Loucy (cell line): Measurements from ENCODE around the gene FOS.

Experiments
- H2AFZ ChIP-seq: fragments of 200-600 bp; sonication (generic); 2 replicates; pipeline ENCODE4 v1.6.0; 2016; ENCODE audit warnings: antibody characterized with exemption, mild to moderate bottlenecking, low read length, moderate library complexity
- H3F3A ChIP-seq: fragments of 200-600 bp; 2 replicates; pipeline ENCODE4 v1.6.0; 2016; ENCODE audit warnings: antibody characterized with exemption, low read depth, mild to moderate bottlenecking
- H3K27me3 ChIP-seq: fragments of 200-600 bp; sonication (generic); 2 replicates; pipeline ENCODE4 v1.6.1; 2014; ENCODE audit warnings: low read length, mild to moderate bottlenecking; ENCODE audit not compliant: insufficient read depth, poor library complexity, severe bottlenecking
- H3K36me3 ChIP-seq: fragments of 200-600 bp; sonication (generic); 2 replicates; pipeline ENCODE4 v1.6.1; 2016; ENCODE audit warnings: low read length; ENCODE audit not compliant: insufficient read depth
- H3K4me1 ChIP-seq: fragments of 200-600 bp; sonication (generic); 2 replicates; pipeline ENCODE4 v1.5.1; 2014; ENCODE audit warnings: low read length, mild to moderate bottlenecking; ENCODE audit not compliant: insufficient read depth, poor library complexity, severe bottlenecking
- H3K4me2 ChIP-seq: fragments of 200-600 bp; sonication (generic); 2 replicates; pipeline ENCODE4 v1.6.0; 2014; ENCODE audit warnings: antibody characterized with exemption, low read length, low read depth, mild to moderate bottlenecking; ENCODE audit not compliant: poor library complexity, severe bottlenecking
- H3K4me3 ChIP-seq: fragments of 200-600 bp; sonication (generic); 2 replicates; pipeline ENCODE4 v1.5.1; 2014; ENCODE audit warnings: low read length, mild to moderate bottlenecking, mixed read lengths; ENCODE audit not compliant: poor library complexity, severe bottlenecking
- H3K79me2 ChIP-seq: fragments of 200-600 bp; sonication (generic); 2 replicates; pipeline ENCODE4 v1.6.1; 2014; ENCODE audit warnings: low read length; ENCODE audit not compliant: insufficient read depth
- H3K9ac ChIP-seq: fragments of 200-600 bp; sonication (generic); 2 replicates; pipeline ENCODE4 v1.6.0; 2014; ENCODE audit warnings: mild to moderate bottlenecking, low read depth, low read length, moderate library complexity; ENCODE audit not compliant: poor library complexity, severe bottlenecking
- H3K9me2 ChIP-seq: fragments of 200-600 bp; sonication (generic); replicated peaks from 2 replicates; pipeline ENCODE4 v1.6.1; 2016; ENCODE audit warnings: low read depth, low read length, mixed read lengths
- H3K9me3 ChIP-seq: fragments of 200-600 bp; sonication (generic); 2 replicates; pipeline ENCODE4 v1.6.1; 2014; ENCODE audit warnings: mild to moderate bottlenecking, antibody characterized with exemption, low read length, low read depth; ENCODE audit not compliant: insufficient read depth
- H4K20me1 ChIP-seq: fragments of 200-600 bp; sonication (generic); 2 replicates; pipeline ENCODE4 v1.6.0; 2014; ENCODE audit warnings: antibody characterized with exemption, low read length, mild to moderate bottlenecking; ENCODE audit not compliant: insufficient read depth, poor library complexity, severe bottlenecking
- EZH2phosphoT487 ChIP-seq: fragments of 200-600 bp; IDR thresholded peaks from 2 replicates; pipeline ENCODE4 v1.6.1; 2018; ENCODE audit warnings: antibody characterized with exemption, mild to moderate bottlenecking, moderate library complexity, borderline replicate concordance
- TF ChIP-seq, protein P1 (sequence below): fragments of 200-600 bp; sonication (generic); conservative IDR thresholded peaks from 2 replicates; pipeline ENCODE4 v1.5.1; 2014; ENCODE audit warnings: mild to moderate bottlenecking, antibody characterized with exemption, low read length

Gene FOS

DNA sequence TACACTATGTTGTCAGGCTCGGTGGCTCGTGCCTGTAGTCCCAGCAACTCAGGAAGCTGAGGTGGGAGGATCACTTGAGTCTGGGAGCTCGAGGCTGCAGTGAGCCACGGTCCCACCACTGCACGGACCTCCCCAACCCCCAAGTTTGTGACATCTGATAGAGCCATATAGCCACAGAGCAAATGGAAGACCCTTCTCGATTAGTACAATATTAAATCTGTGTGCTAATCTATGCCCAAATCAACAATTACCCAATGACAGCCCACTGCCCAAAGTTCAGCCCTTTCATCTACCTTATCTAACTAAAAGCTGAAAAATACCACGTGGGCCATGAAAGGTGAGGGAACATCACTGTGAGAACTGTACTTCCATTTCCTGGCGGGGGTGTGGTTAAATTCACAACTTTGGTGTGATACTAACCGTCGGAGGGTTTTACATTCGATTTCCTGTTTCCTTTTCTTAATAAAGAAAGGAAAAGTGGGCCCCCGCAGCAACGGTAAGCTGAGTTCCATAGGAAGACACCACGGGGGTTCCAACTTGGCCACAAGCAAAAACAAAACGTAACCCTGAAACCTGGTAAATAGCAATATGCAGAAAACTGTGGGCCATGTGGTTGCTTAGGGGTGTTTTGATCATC, 31.2 kb upstream of the FOS start:
- H3F3A ChIP-seq, result peaks cover 28% of the 10 kb centered on the region
- no peak for TF ChIP-seq EZH2phosphoT487
- TF ChIP-seq, protein P1, sequence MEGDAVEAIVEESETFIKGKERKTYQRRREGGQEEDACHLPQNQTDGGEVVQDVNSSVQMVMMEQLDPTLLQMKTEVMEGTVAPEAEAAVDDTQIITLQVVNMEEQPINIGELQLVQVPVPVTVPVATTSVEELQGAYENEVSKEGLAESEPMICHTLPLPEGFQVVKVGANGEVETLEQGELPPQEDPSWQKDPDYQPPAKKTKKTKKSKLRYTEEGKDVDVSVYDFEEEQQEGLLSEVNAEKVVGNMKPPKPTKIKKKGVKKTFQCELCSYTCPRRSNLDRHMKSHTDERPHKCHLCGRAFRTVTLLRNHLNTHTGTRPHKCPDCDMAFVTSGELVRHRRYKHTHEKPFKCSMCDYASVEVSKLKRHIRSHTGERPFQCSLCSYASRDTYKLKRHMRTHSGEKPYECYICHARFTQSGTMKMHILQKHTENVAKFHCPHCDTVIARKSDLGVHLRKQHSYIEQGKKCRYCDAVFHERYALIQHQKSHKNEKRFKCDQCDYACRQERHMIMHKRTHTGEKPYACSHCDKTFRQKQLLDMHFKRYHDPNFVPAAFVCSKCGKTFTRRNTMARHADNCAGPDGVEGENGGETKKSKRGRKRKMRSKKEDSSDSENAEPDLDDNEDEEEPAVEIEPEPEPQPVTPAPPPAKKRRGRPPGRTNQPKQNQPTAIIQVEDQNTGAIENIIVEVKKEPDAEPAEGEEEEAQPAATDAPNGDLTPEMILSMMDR, result no peak
- H3K79me2 ChIP-seq, result no peaks in the 10 kb centered on the region
- peaks cover 72% of the 10 kb centered on the region for H3K4me1 ChIP-seq
- no peaks in the 10 kb centered on the region for H3K36me3 ChIP-seq
- peak overlapping the region; percentile 73 for H3K9ac ChIP-seq
- peak overlapping the region; percentile 66 for H3K4me3 ChIP-seq
- H2AFZ ChIP-seq, result peak overlapping the region; percentile 39
- H4K20me1 ChIP-seq, result no peaks in the 10 kb centered on the region
- H3K9me2 ChIP-seq, result no peaks in the 10 kb centered on the region
- no peaks in the 10 kb centered on the region for H3K27me3 ChIP-seq
- H3K4me2 ChIP-seq, result peak overlapping the region; percentile 82
- no peaks in the 10 kb centered on the region for H3K9me3 ChIP-seq

GRCh38 chr14:75247939-75248338, 30.7 kb upstream of the FOS start:
- Histone ChIP-seq H3K9me3 (no peaks in the 10 kb centered on the region), H3K4me2 (peak overlapping the region; percentile 82), H2AFZ (no peak overlapping the region)

DNA sequence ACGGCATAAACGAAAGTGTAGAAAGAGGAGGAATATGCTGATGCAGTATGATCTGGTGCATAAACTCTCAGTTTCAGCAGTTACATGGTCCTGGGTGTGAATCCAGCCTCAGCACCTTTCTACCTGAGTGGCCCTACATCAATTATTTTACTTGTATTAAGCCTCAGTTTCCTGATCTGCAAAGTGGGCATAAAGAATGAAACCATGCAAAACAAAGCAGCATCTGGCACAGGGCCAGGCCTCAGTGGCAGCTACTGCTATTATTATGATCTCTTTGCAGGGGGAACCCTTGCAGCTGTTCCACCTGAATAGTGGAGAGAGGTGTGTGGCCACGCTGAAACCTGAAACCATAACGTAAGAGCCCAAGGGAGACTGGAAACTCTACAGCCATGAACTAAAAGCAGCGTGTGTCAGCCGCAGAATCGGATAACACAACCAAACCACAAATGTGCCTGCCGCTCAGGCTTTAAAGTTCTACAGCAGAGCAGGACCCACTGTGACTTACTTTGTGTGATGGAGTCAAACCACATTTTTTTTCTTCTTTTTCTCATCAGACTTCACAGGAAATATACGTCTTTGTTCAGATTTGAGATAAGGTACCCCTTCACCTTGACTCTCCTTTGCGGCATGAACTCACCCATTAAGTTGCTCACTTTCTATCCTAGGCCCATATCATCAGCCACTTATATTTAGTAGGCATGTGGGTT, 29.2 kb upstream of the FOS start:
- no peaks in the 10 kb centered on the region for H3K79me2 ChIP-seq
- H3K4me3 ChIP-seq, result peak overlapping the region; percentile 39
- no peaks in the 10 kb centered on the region for H4K20me1 ChIP-seq
- H3K9ac ChIP-seq, result peak overlapping the region; percentile 73
- H3K4me2 ChIP-seq, result peak overlapping the region; percentile 82
- H3K9me3 ChIP-seq, result no peaks in the 10 kb centered on the region
- H3F3A ChIP-seq, result peaks cover 28% of the 10 kb centered on the region
- no peaks in the 10 kb centered on the region for H3K9me2 ChIP-seq
- no peak for TF ChIP-seq EZH2phosphoT487
- TF ChIP-seq, protein P1, result no peak
- H2AFZ ChIP-seq, result no peak overlapping the region
- H3K4me1 ChIP-seq, result peaks cover 69% of the 10 kb centered on the region
- H3K27me3 ChIP-seq, result no peaks in the 10 kb centered on the region
- no peaks in the 10 kb centered on the region for H3K36me3 ChIP-seq

More at GRCh38 chr14:75247939-75248338, 30.7 kb upstream of the FOS start:
- TF ChIP-seq, protein P1, result no peak
- no peak for TF ChIP-seq EZH2phosphoT487
- Histone ChIP-seq H4K20me1 (no peaks in the 10 kb centered on the region), H3K36me3 (no peaks in the 10 kb centered on the region), H3K9me2 (no peaks in the 10 kb centered on the region), H3K4me3 (peak overlapping the region; percentile 66), H3K9ac (peak overlapping the region; percentile 73), H3K79me2 (no peaks in the 10 kb centered on the region), H3K4me1 (peaks cover 71% of the 10 kb centered on the region), H3F3A (peaks cover 28% of the 10 kb centered on the region), H3K27me3 (no peaks in the 10 kb centered on the region)
